ENCODE data around the gene IP6K3.

Gene IP6K3

DNA sequence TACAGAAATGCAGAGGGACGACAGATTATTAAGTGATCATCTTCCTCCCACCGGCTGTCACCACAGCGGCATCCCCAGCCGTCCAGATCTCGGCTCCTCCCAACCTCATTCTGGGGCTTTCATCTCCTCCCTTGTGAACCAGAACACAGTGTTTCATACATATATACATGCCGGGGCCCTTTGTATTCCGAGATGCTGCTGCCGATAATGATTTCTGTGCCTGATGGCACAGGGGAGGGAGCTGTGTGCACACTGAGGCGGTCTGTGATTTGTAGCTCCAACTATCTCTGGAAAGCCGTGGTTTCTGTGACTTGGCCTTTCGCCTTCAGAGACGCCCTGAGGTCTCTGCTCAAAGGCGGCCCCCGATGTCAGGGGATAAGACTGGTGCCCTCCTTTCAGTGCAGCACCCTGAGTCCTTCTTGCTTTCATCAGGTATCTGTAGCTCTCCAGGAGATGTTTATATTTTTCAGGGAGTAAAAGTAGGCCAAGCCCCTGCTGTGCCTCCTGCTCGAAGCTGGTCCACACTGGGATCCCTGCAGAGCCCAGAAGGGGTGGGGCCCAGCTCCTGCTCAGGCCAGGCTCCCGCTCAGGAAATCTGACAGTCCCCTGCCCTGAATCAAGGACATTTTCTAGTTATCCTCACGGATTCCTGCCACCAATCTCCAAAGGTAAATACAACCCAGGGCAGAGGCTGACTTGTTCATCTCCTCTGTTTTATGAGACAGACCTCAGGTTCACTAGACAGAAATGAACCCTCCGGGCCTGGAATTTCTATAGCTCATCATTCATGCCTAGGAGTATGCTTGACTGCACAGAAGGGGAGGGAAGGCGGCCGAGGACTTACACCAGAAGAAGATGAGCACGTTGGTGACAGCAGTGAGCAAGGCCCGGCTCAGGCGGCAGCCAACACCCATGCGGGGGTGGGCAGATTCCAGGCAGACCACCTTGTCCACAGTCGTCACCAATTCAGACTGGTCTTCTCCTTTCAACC lies 31.0 kb upstream of the IP6K3 start:
- no peak for DNase-seq (ENCODE audit: low read depth)

DNA sequence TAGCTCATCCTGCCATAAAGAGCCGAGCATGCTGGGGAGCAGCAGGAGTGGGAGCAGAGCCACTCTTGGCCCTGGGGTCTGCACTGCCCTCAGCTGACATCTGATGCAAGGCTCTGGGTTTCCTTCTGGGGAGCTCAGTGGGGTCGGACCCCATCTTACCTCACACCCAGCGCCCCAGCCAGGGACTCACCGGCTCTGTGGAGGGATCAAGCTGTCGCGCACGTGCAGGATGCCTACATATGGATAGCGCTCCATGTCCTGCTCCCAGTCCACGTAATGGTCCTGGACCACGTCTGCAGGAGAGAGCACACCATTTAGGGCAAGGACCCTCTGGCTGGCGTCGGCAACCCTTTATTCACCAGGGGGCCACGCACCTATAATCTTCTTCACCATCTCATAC lies 30.1 kb upstream of the IP6K3 start:
- no peak for DNase-seq (ENCODE audit: low read depth)

GRCh38 chr6:33776186-33776585 lies 29.5 kb upstream of the IP6K3 start:
- DNase-seq (ENCODE audit: low read depth): no peak

GRCh38 chr6:33774774-33775173 lies 28.1 kb upstream of the IP6K3 start:
- DNase-seq (ENCODE audit: low read depth): no peak

DNA sequence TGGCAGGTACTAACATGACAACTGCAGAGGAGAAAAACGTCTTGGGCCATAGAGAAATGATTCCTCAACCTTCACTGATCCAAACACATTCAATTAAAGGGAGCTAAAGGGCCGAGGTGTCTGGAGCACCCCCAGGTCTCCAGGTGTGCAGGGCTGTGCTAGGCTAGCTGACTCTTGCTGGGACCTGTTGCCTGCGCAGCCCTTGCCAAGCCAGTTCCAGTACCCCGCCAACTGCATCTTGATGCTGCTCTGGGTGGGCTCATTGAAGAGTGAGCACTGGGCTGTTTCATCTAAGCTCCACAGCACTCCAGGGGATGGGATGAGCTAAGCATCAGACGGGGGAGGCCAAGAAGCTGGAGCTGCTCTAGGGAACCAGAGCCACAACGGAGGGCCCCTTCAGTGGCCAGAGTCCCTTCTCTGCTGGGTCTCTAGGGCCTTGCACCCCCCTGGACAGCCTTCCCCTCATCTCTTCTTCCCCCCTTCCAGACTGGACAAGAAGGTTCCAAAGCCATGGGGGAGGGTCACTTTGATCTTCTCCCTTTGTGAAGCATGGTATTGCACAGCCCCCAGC lies 26.3 kb upstream of the IP6K3 start:
- DNase-seq (ENCODE audit: low read depth): no peak

DNA sequence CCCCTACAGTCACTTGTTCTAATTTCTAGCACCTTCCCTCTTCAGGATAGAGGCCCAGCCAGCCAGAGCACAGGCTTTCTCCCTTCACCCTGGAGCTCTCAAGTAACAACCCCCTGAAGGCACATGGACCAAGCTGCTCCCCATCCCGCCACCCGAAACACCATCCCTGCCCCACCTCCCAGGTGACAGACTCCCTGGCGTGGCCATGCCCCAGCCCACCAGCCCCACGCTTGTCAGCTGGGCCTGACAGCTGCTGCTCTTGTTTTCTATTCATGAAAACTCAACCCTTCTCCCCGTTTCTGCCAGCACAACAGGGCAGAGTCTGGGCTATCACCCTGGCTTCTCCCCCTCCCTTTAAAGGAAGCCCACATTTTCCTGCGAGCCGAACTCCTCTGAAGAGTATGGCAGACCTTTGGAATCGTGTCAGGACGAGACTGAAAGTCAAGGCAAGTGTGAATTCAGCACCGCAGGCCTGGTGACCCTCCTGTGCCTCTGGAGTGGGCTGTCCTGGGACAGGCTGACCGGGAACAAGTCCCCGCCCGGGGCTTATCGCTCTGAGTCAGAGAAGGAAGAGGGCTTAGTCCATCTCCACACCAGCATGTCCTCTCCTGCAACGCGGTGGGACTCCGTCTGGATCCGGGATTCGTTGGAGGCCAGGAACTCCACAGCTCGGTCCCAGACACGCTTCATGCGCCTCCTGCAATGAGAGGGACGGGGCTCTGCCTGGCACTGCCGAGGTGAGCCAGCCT lies 25.6 kb upstream of the IP6K3 start:
- peak; percentile 49 for DNase-seq (ENCODE audit: low read depth)

- DNase-seq (ENCODE audit: low read depth): peak; percentile 95
Observed at GRCh38 chr6:33771146-33772081, 24.7 kb upstream of the IP6K3 start.

DNA sequence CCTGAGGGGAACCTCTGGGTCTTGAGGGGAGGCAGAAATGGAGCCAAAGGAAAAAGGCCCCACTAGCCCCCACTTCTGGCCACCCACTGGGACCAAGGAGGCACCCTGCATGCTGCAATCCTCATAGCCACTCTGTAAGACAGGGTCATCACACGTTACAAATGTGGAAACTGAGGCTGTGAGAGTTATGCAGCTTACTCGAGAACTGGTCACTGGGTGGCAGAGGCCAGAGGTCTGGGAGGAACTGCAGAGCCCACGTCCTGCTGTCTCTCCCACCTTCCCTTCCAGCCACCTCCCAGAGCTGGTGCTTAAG lies 24.1 kb upstream of the IP6K3 start:
- no peak for DNase-seq (ENCODE audit: low read depth)

- DNase-seq (ENCODE audit: low read depth): no peak
Observed at GRCh38 chr6:33770124-33770832, 23.6 kb upstream of the IP6K3 start.

DNA sequence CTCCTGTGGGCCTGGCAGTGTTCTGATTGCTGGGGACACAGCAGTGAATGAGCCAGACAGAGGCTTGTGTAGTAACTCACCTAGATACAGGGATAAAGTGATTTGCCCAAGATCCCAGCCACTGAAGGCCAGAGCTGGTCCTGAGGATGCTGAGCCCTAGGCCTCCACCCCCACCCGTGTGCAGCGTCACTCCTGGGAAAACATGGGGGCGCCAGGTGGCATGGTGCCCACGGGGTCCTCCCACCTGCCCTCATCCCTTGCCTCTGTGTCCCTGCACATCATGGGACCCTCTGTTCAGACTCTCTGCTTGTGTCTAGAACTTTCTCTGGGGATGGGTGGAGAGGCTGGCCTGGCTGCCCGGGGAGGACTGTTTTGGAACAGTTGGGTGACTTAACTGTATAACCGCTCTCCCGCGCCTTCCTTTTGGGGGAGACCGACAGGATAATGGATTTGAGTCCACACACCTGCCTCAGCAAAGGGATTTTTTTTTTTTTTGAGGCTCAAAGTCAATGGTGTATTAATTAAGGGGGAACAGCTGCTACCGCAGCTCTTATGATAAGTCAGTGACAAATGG lies 22.6 kb upstream of the IP6K3 start:
- no peak for DNase-seq (ENCODE audit: low read depth)

- DNase-seq (ENCODE audit: low read depth): peak; percentile 76
Observed at GRCh38 chr6:33768644-33769120, 22.0 kb upstream of the IP6K3 start.

GRCh38 chr6:33766921-33767907 lies 20.5 kb upstream of the IP6K3 start:
- DNase-seq (ENCODE audit: low read depth): no peak

DNA sequence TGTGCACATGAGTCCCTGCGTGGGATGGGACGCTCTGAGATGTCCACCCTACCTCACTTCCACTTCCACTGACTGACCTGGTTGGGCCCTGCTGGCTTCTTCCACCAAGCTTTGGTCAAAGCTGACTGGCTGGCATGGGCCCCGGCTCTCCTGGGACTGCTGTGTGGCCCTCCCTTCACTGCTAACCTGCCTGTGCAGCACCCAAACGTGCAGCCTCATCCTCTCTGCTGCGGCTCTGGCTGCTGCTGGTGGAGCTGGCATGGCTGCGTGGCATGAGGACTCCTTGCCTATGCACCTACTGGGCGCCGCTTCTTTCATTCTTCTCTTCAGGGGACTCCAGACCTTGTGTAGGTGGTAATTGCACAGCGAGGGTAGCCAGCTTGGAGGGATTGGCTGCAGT lies 18.7 kb upstream of the IP6K3 start:
- DNase-seq (ENCODE audit: low read depth): no peak

- DNase-seq (ENCODE audit: low read depth): no peak
Observed at GRCh38 chr6:33764036-33764435, 17.3 kb upstream of the IP6K3 start.

DNA sequence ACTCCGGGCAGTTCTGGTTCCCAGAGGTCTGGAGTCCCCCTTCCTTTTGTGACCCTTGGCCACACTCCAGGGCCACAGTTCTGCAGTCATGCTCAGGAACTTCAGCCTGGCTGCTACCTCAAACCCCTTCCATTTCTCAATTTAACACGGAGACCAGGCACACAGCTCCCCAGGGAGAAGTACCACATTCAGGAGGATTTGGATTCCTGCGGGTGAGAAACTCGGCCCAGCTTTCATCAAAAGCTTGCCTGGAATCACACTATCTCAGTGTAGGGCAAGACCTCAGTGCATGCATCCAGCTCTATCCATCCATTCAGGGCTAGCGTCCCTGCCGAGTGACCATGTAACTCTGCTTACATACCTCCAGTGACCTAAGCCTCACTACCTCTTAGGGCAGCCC lies 16.8 kb upstream of the IP6K3 start:
- DNase-seq (ENCODE audit: low read depth): no peak

GRCh38 chr6:33762713-33763112 lies 16.0 kb upstream of the IP6K3 start:
- DNase-seq (ENCODE audit: low read depth): no peak

DNA sequence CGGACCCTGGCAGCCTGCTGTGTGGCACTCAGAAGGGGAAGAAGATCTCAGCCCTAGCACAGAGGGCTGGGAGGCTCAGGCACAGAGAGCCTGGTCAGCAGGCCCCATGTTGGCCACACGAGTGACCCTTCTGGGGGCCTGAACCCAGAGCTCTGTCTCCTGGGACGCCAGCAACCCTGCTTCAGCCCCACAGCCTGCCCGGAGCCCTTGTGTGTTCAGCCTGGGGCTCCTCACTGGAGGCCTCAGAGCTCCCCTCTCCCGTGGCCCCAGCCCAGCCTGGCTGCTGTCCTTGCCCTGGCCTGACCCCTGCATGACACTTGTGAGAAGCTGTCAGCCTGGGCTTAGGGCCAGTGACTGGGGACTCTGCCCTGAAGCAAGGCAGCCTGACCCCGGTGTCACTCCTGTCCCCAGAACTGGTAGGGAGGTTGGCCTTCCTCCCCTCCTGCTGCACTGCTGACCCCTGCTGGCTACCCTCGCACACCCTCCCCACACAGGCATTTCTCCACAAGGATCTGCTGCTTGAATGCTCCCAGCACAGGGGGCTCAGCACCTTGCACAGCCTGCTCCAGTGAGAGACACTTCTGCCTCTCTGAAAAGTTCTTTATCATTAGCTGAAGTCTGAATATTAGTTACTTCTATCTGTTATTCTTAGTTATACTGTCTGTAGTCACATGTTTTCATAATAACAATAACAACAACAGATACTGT lies 15.4 kb upstream of the IP6K3 start:
- DNase-seq (ENCODE audit: low read depth): peak; percentile 54

DNA sequence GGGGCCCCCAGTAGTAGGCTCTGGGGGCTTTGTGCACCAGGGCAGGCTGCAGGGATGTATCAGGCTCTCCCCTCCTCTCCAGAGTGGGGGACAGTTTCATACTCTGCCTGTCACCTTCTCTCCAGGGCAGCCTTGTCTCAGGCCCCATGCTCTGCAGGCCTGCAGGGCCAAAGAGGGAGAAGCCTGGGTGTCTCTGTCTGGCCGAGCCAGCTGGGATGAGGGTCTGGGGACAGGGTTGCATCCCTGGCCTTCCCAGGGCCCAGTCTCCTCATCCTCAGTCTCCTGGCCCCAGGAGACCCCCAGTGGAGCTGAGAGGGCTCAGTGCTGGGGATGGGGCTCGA lies 14.8 kb upstream of the IP6K3 start:
- DNase-seq (ENCODE audit: low read depth): no peak
